Osteoblast (primary cell): ENCODE measurements around the gene PTCH2. TPM values are rescaled to one million over a fixed set of nuclear protein-coding genes. Genes with fewer than 3 reads are reported as not detected.

Source experiments
- DNase-seq: peaks from one replicate; pipeline ENCODE4 v3.0.0; 2011; ENCODE audit warnings: low spot score, mixed read lengths; ENCODE audit not compliant: insufficient read length; ENCODE audit errors: missing footprints
- H2AFZ ChIP-seq: 2 replicates; pipeline ENCODE4 v1.6.0; 2011; ENCODE audit warnings: mild to moderate bottlenecking, low read length
- H3K27ac ChIP-seq: 2 replicates; pipeline ENCODE4 v1.5.1; 2011; ENCODE audit warnings: mild to moderate bottlenecking, low read depth, low read length, moderate library complexity
- H3K27me3 ChIP-seq: 2 replicates; pipeline ENCODE4 v1.6.0; 2012; ENCODE audit warnings: mild to moderate bottlenecking, control low read depth, inconsistent platforms, low read length, moderate library complexity; ENCODE audit not compliant: insufficient read depth
- H3K36me3 ChIP-seq: 2 replicates; pipeline ENCODE4 v1.5.1; 2011; ENCODE audit warnings: mild to moderate bottlenecking, low read length, control low read depth, moderate library complexity; ENCODE audit not compliant: insufficient read depth
- H3K4me1 ChIP-seq: 2 replicates; pipeline ENCODE4 v1.5.1; 2011; ENCODE audit warnings: mild to moderate bottlenecking, low read length, control low read depth, moderate library complexity; ENCODE audit not compliant: insufficient read depth
- H3K4me2 ChIP-seq: 2 replicates; pipeline ENCODE4 v1.6.0; 2011; ENCODE audit warnings: mild to moderate bottlenecking, low read length; ENCODE audit not compliant: insufficient read depth
- H3K4me3 ChIP-seq: fragments of 200-600 bp; sonication (generic); 3 replicates; pipeline ENCODE4 v1.5.1; 2012; ENCODE audit warnings: mild to moderate bottlenecking, low read length, inconsistent platforms; ENCODE audit not compliant: insufficient read depth
- H3K79me2 ChIP-seq: 2 replicates; pipeline ENCODE4 v1.6.0; 2012; ENCODE audit warnings: mild to moderate bottlenecking, low read length, control low read depth, inconsistent platforms; ENCODE audit not compliant: insufficient read depth
- H3K9me3 ChIP-seq: 2 replicates; pipeline ENCODE4 v1.5.1; 2011; ENCODE audit warnings: low read depth, low read length, control low read depth
- H4K20me1 ChIP-seq: 2 replicates; pipeline ENCODE4 v1.6.0; 2012; ENCODE audit warnings: mild to moderate bottlenecking, low read length, control low read depth; ENCODE audit not compliant: insufficient read depth
- total RNA-seq: library from RNA; depleted of rRNA; stranded (reverse); fragments of >200 nt; gene quantifications from 2 replicates; pipeline ENCODE4 v1.2.3, GENCODE V29; 2012
- TF ChIP-seq, protein P1 (sequence below): IDR thresholded peaks from 2 replicates; pipeline ENCODE4 v1.5.1; 2011; ENCODE audit warnings: mild to moderate bottlenecking, low read depth, low read length, moderate library complexity; ENCODE audit errors: extremely low read depth

PTCH2 gene
- total RNA-seq, 1 donor, result 0.36 TPM

GRCh38 chr1:44862829-44863401, 19.9 kb upstream of the PTCH2 start:
- H2AFZ ChIP-seq, result no peak overlapping the region
- H3K27ac ChIP-seq, result no peak overlapping the region
- no peaks in the 10 kb centered on the region for H3K9me3 ChIP-seq
- peak; percentile 91 for DNase-seq
- TF ChIP-seq, protein P1, sequence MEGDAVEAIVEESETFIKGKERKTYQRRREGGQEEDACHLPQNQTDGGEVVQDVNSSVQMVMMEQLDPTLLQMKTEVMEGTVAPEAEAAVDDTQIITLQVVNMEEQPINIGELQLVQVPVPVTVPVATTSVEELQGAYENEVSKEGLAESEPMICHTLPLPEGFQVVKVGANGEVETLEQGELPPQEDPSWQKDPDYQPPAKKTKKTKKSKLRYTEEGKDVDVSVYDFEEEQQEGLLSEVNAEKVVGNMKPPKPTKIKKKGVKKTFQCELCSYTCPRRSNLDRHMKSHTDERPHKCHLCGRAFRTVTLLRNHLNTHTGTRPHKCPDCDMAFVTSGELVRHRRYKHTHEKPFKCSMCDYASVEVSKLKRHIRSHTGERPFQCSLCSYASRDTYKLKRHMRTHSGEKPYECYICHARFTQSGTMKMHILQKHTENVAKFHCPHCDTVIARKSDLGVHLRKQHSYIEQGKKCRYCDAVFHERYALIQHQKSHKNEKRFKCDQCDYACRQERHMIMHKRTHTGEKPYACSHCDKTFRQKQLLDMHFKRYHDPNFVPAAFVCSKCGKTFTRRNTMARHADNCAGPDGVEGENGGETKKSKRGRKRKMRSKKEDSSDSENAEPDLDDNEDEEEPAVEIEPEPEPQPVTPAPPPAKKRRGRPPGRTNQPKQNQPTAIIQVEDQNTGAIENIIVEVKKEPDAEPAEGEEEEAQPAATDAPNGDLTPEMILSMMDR, result no peak
- no peaks in the 10 kb centered on the region for H3K36me3 ChIP-seq
- no peaks in the 10 kb centered on the region for H4K20me1 ChIP-seq
- no peaks in the 10 kb centered on the region for H3K27me3 ChIP-seq
- H3K4me1 ChIP-seq, result peaks cover 12% of the 10 kb centered on the region
- H3K79me2 ChIP-seq, result no peaks in the 10 kb centered on the region
- no peak overlapping the region for H3K4me3 ChIP-seq
- no peak overlapping the region for H3K4me2 ChIP-seq

DNA sequence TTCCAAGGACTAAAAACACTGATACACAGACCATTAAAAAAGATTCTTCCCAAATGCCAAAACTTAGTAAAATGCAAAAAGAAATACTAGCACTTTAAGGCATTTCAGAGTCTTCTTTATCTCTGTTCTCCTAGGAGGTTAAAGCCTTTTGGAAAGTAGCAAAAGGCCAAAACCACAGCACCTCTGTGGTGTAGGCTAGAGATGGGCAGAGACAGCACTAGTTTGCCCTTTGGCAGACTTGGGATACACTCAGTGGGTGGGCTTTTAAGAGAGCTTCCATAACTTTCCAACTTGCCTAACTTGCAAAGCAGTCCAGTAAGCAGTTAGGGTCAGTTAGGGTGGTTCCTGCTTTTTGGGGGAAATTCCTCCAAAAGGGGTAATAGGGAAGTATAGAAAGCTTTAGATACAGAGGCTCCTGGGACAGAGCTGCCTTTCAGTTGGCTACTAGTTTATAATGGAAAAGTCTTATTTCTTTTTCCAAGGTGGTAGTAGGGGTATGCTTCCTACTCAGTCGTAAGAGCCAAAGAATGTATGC, 17.9 kb upstream of the PTCH2 start:
- TF ChIP-seq, protein P1, result no peak
- no peak overlapping the region for H3K4me2 ChIP-seq
- H4K20me1 ChIP-seq, result no peaks in the 10 kb centered on the region

GRCh38 chr1:44860331-44860730, 17.3 kb upstream of the PTCH2 start:
- no peaks in the 10 kb centered on the region for H3K9me3 ChIP-seq
- H3K79me2 ChIP-seq, result no peaks in the 10 kb centered on the region
- H3K27ac ChIP-seq, result no peak overlapping the region
- H4K20me1 ChIP-seq, result no peaks in the 10 kb centered on the region
- DNase-seq, result no peak
- TF ChIP-seq, protein P1, result no peak
- no peak overlapping the region for H3K4me2 ChIP-seq
- no peaks in the 10 kb centered on the region for H3K27me3 ChIP-seq
- no peak overlapping the region for H2AFZ ChIP-seq
- H3K36me3 ChIP-seq, result no peaks in the 10 kb centered on the region
- no peak overlapping the region for H3K4me3 ChIP-seq
- peaks cover 12% of the 10 kb centered on the region for H3K4me1 ChIP-seq

More for the DNA sequence above, 17.9 kb upstream of the PTCH2 start:
- H3K27ac ChIP-seq, result no peak overlapping the region
- H3K27me3 ChIP-seq, result no peaks in the 10 kb centered on the region
- DNase-seq, result no peak
- H3K9me3 ChIP-seq, result no peaks in the 10 kb centered on the region
- H2AFZ ChIP-seq, result no peak overlapping the region
- no peak overlapping the region for H3K4me3 ChIP-seq
- no peaks in the 10 kb centered on the region for H3K36me3 ChIP-seq
- H3K4me1 ChIP-seq, result peaks cover 12% of the 10 kb centered on the region
- no peaks in the 10 kb centered on the region for H3K79me2 ChIP-seq

- H3K4me3 ChIP-seq, result no peak overlapping the region
- H2AFZ ChIP-seq, result no peak overlapping the region
- TF ChIP-seq, protein P1, result no peak
- peaks cover 8% of the 10 kb centered on the region for H3K4me1 ChIP-seq
- no peaks in the 10 kb centered on the region for H3K36me3 ChIP-seq
- no peaks in the 10 kb centered on the region for H3K27me3 ChIP-seq
- H4K20me1 ChIP-seq, result no peaks in the 10 kb centered on the region
- no peak for DNase-seq
- H3K27ac ChIP-seq, result no peak overlapping the region
- no peaks in the 10 kb centered on the region for H3K9me3 ChIP-seq
- no peaks in the 10 kb centered on the region for H3K79me2 ChIP-seq
- no peak overlapping the region for H3K4me2 ChIP-seq
These were observed 14.4 kb upstream of the PTCH2 start for GRCh38 chr1:44857446-44857845.
